ENCODE data around the gene MED19.

Gene MED19

GRCh38 chr11:57680552-57680874 lies 31.5 kb downstream of the MED19 start:
- peaks cover 11 to 51% (median 44%) of the 10 kb centered on the region in 3 donors for H3K36me3 ChIP-seq
- H3K9me3 ChIP-seq, result no peaks in the 10 kb centered on the region
- H3K4me1 ChIP-seq, result peaks cover 0 to 22% (median 14%) of the 10 kb centered on the region in 4 donors
- H3K4me3 ChIP-seq, result no peak overlapping the region
- H3K27ac ChIP-seq, result no peak overlapping the region
- intact Hi-C loops (cut with DNase I; ENCODE audit: low total_unique reads), result no loop called here
- no peak for DNase-seq
- no peak for TF ChIP-seq CTCF (IDR thresholded peaks at IDR 0.05)
- H3K27me3 ChIP-seq, result no peaks in the 10 kb centered on the region

- intact Hi-C loops (cut with DNase I; ENCODE audit: low total_unique reads), result no loop called here
- H3K4me3 ChIP-seq, result no peak overlapping the region
- no peak for TF ChIP-seq CTCF (IDR thresholded peaks at IDR 0.05)
- H3K27ac ChIP-seq, result no peak overlapping the region
- peaks cover 0 to 30% (median 16%) of the 10 kb centered on the region in 4 donors for H3K4me1 ChIP-seq
- H3K9me3 ChIP-seq, result no peaks in the 10 kb centered on the region
- peaks cover 7 to 42% (median 40%) of the 10 kb centered on the region in 3 donors for H3K36me3 ChIP-seq
- H3K27me3 ChIP-seq, result no peaks in the 10 kb centered on the region
- DNase-seq, result no peak
Measured at GRCh38 chr11:57679396-57679795, 32.6 kb downstream of the MED19 start.

- Histone ChIP-seq H3K9me3 (no peaks in the 10 kb centered on the region), H3K27me3 (no peaks in the 10 kb centered on the region), H3K27ac (no peak overlapping the region), H3K36me3 (peaks cover 21 to 40% (median 39%) of the 10 kb centered on the region in 3 donors), H3K4me3 (no peak overlapping the region), H3K4me1 (peaks cover 0 to 32% (median 15%) of the 10 kb centered on the region in 4 donors)
- intact Hi-C loops (cut with DNase I; ENCODE audit: low total_unique reads), result no loop called here
- no peak for DNase-seq
- no peak for TF ChIP-seq CTCF (IDR thresholded peaks at IDR 0.05)
Measured at GRCh38 chr11:57675176-57675941, 36.7 kb downstream of the MED19 start.

- Histone ChIP-seq H3K27me3 (no peaks in the 10 kb centered on the region), H3K4me3 (no peak overlapping the region), H3K4me1 (peaks cover 0 to 32% (median 13%) of the 10 kb centered on the region in 4 donors), H3K9me3 (no peaks in the 10 kb centered on the region), H3K27ac (no peak overlapping the region), H3K36me3 (peaks cover 21 to 40% (median 39%) of the 10 kb centered on the region in 3 donors)
- intact Hi-C loops (cut with DNase I; ENCODE audit: low total_unique reads), result no loop called here
- DNase-seq, result no peak
- no peak for TF ChIP-seq CTCF (IDR thresholded peaks at IDR 0.05)
Measured at GRCh38 chr11:57674251-57674650, 37.8 kb downstream of the MED19 start.

- Histone ChIP-seq H3K4me3 (peak overlapping the region; percentile 72 to 76), H3K4me1 (peaks cover 0 to 26% (median 18%) of the 10 kb centered on the region in 4 donors), H3K27ac (peak overlapping the region; percentile 92 to 95), H3K36me3 (peaks cover 14 to 21% (median 18%) of the 10 kb centered on the region in 3 donors), H3K27me3 (no peaks in the 10 kb centered on the region), H3K9me3 (no peaks in the 10 kb centered on the region)
- no peak for DNase-seq
- intact Hi-C loops (cut with DNase I; ENCODE audit: low total_unique reads), result loop anchor here (5.0 to 10.0 kb wide), 3 partner anchors 46 to 909 kb away; partner anchors contain the start of genes LPXN, MED19, TMX2 and ZFP91
- TF ChIP-seq CTCF (IDR thresholded peaks at IDR 0.05), result no peak
Measured at GRCh38 chr11:57668434-57668782, 43.6 kb downstream of the MED19 start.
